Endothelial cell of umbilical vein (primary cell): ENCODE data around the gene FLT4. TPM values are rescaled to one million over a fixed set of nuclear protein-coding genes. Genes with fewer than 3 reads are reported as not detected.

Experiments used
- BruUV-seq: library from RNA; stranded (reverse); fragments of 400-500 nt; replicated peaks from 2 replicates; lab custom pipeline; 2021; lab: Mats Ljungman, UMichigan
- CTCF ChIA-PET: fragments of 300-600, 350-600 bp; sonication (Branson Sonifier 250); formaldehyde crosslinking; loops from one replicate; lab custom pipeline; 2021; ENCODE audit warnings: antibody characterized with exemption, inconsistent platforms; lab: Charles Lee
- POLR2A ChIA-PET: fragments of 300-600, 350-600 bp; sonication (Branson Sonifier 250); formaldehyde crosslinking; loops from one replicate; lab custom pipeline; 2021; ENCODE audit warnings: antibody characterized with exemption, inconsistent platforms; lab: Charles Lee
- DNase-seq: peaks from one replicate; pipeline ENCODE4 v3.0.0-alpha.2; 2011; ENCODE audit warnings: low read depth, low spot score
- FAIRE-seq: peaks from 2 replicates; lab custom pipeline; 2011; peaks lifted over from hg19 to GRCh38; lab: Jason Lieb, UNC
- H2AFZ ChIP-seq: 2 replicates; pipeline ENCODE4 v1.6.0; 2012; ENCODE audit warnings: low read depth, low read length, control low read depth, inconsistent platforms
- H3K27ac ChIP-seq: 2 replicates; pipeline ENCODE4 v1.5.1; 2011; ENCODE audit warnings: low read depth, mild to moderate bottlenecking, control low read depth, low read length, moderate library complexity; ENCODE audit not compliant: insufficient read depth
- H3K27me3 ChIP-seq, 2 experiments: 2 replicates each; pipeline versions ENCODE4 v1.6.0 to v1.6.1; 2011; ENCODE audit warnings: low read length in 2 of 2, mixed read lengths in 1 of 2; ENCODE audit not compliant: control insufficient read depth in 2 of 2, insufficient read depth in 2 of 2
- H3K36me3 ChIP-seq, 2 experiments: 2 replicates in 1 of 2; 3 replicates in 1 of 2; pipeline ENCODE4 v1.5.1; 2011; ENCODE audit warnings: low read length in 2 of 2, mild to moderate bottlenecking in 1 of 2, moderate library complexity in 1 of 2; ENCODE audit not compliant: control insufficient read depth in 2 of 2, insufficient read depth in 2 of 2; ENCODE audit errors: extremely low read depth in 1 of 2
- H3K4me1 ChIP-seq: 3 replicates; pipeline ENCODE4 v1.5.1; 2011; ENCODE audit warnings: mild to moderate bottlenecking, low read length; ENCODE audit not compliant: control insufficient read depth, insufficient read depth; ENCODE audit errors: extremely low read depth
- H3K4me2 ChIP-seq: 2 replicates; pipeline ENCODE4 v1.6.1; 2011; ENCODE audit warnings: low read length, control low read depth, mixed read lengths; ENCODE audit not compliant: insufficient read depth
- H3K4me3 ChIP-seq, 3 experiments: fragments of 200-600 bp in 1 of 3; sonication (generic), shearing (Covaris generic) in 1 of 3; replicated peaks in 1 of 3; 2 replicates each; pipeline ENCODE4 v1.5.1; 2011 to 2016; ENCODE audit warnings: control low read depth in 3 of 3, low read length in 3 of 3, mild to moderate bottlenecking in 2 of 3, inconsistent platforms in 1 of 3, low read depth in 1 of 3, moderate library complexity in 1 of 3; ENCODE audit not compliant: insufficient read depth in 1 of 3
- H3K79me2 ChIP-seq: 2 replicates; pipeline ENCODE4 v1.6.0; 2012; ENCODE audit warnings: low read length, inconsistent platforms; ENCODE audit not compliant: control insufficient read depth, insufficient read depth
- H3K9ac ChIP-seq: replicated peaks from 2 replicates; pipeline ENCODE3; 2011; ENCODE audit warnings: low read length, control low read depth; ENCODE audit not compliant: insufficient read depth; ENCODE audit errors: extremely low read depth
- H3K9me1 ChIP-seq: replicated peaks from 3 replicates; pipeline ENCODE4 v1.6.0; 2011; ENCODE audit warnings: mild to moderate bottlenecking, low read length; ENCODE audit not compliant: control insufficient read depth, insufficient read depth; ENCODE audit errors: extremely low read depth
- H3K9me3 ChIP-seq: replicated peaks from 2 replicates; pipeline ENCODE4 v1.5.1; 2012; ENCODE audit warnings: low read length, inconsistent platforms; ENCODE audit not compliant: control insufficient read depth, insufficient read depth
- H4K20me1 ChIP-seq: replicated peaks from 2 replicates; pipeline ENCODE3; 2011; ENCODE audit warnings: mild to moderate bottlenecking, low read length; ENCODE audit not compliant: control insufficient read depth, insufficient read depth; ENCODE audit errors: extremely low read depth
- EZH2 ChIP-seq: IDR thresholded peaks from 2 replicates; pipeline ENCODE4 v1.6.1; 2012; ENCODE audit warnings: borderline replicate concordance, low read depth, mild to moderate bottlenecking, moderate library complexity, low read length, inconsistent platforms; ENCODE audit not compliant: severe bottlenecking
- FOS ChIP-seq: IDR thresholded peaks from 2 replicates; pipeline ENCODE4 v1.6.1; 2011; ENCODE audit warnings: mild to moderate bottlenecking, low read length, moderate library complexity, borderline replicate concordance; ENCODE audit not compliant: insufficient read depth
- GATA2 ChIP-seq: IDR thresholded peaks from 2 replicates; pipeline ENCODE4 v1.7.0; 2011; ENCODE audit warnings: low read depth, mild to moderate bottlenecking, moderate library complexity, mixed read lengths, low read length; ENCODE audit not compliant: insufficient read length, insufficient read depth
- JUN ChIP-seq: IDR thresholded peaks from 2 replicates; pipeline ENCODE4 v1.6.1; 2011; ENCODE audit warnings: borderline replicate concordance, low read depth; ENCODE audit not compliant: insufficient read length, insufficient read depth
- MAX ChIP-seq: IDR thresholded peaks from 2 replicates; pipeline ENCODE4 v1.6.1; 2011; ENCODE audit not compliant: insufficient read depth, insufficient read length
- MYC ChIP-seq: IDR thresholded peaks from one replicate; pipeline ENCODE4 v1.6.1; 2011; ENCODE audit warnings: mild to moderate bottlenecking, low read depth, low read length
- POLR2A ChIP-seq: IDR thresholded peaks from 2 replicates; pipeline ENCODE4 v1.6.1; 2012; ENCODE audit warnings: low read depth, mild to moderate bottlenecking, control low read depth, low read length
- POLR2AphosphoS5 ChIP-seq: IDR thresholded peaks from 2 replicates; pipeline ENCODE4 v1.6.1; 2012; ENCODE audit warnings: low read depth, mild to moderate bottlenecking, control low read depth, low read length, moderate library complexity; ENCODE audit not compliant: insufficient read depth
- dilution Hi-C: fragments of 300-500 bp; cut with MboI; formaldehyde crosslinking; loops from one replicate; pipeline ENCODE4 v1.15.0; 2019; ENCODE audit warnings: low sequenced_read_pairs; ENCODE audit not compliant: extremely low pct_ligation_motif_present
- intact Hi-C: fragments of 100-400 bp; cut with micrococcal nuclease; formaldehyde crosslinking; loops from one replicate; pipeline ENCODE4 v1.10.0; 2022
- polyA plus RNA-seq, 4 experiments: library from polyadenylated mRNA; depleted of rRNA in 3 of 4; stranded (reverse) in 3 of 4; unstranded in 1 of 4; fragments of >200 nt; gene quantifications; 2 replicates each; pipeline versions ENCODE4 v1.2.1 to v1.2.3, GENCODE V29; 2011 to 2012; ENCODE audit warnings: missing spikeins in 1 of 4
- total RNA-seq: library from RNA; stranded (reverse); gene quantifications from 2 replicates; pipeline ENCODE4 v1.2.3, GENCODE V29; 2021
- TF ChIP-seq, protein P1 (sequence below), 2 donors: IDR thresholded peaks; 1 replicate in 1 of 2; 2 replicates in 1 of 2; pipeline ENCODE4 v1.5.1; 2011; ENCODE audit warnings: low read length in 2 of 2, mild to moderate bottlenecking in 2 of 2, moderate library complexity in 2 of 2, control low read depth in 1 of 2, inconsistent platforms in 1 of 2, low read depth in 1 of 2; ENCODE audit not compliant: insufficient read depth in 1 of 2; ENCODE audit errors: extremely low read depth in 1 of 2

FLT4 gene
- total and polyA plus RNA-seq, 2 donors (not counting 3 experiments of a cell fraction or from before 2014, with no cell fraction given) = 44.4 to 71.5 TPM

- Histone ChIP-seq H3K9me3 (no peaks in the 10 kb centered on the region), H3K4me2 (no peak overlapping the region), H3K27me3 (no peaks in the 10 kb centered on the region), H3K9me1 (no peaks in the 10 kb centered on the region), H4K20me1 (no peaks in the 10 kb centered on the region), H3K27ac (no peak overlapping the region), H3K4me3 (no peak overlapping the region), H2AFZ (no peak overlapping the region), H3K9ac (no peak overlapping the region), H3K79me2 (no peaks in the 10 kb centered on the region), H3K36me3 (peaks cover 0 to 14% of the 10 kb centered on the region in 2 experiments), H3K4me1 (no peaks in the 10 kb centered on the region)
- no peak for DNase-seq
- no TSS peak for BruUV-seq
- intact Hi-C loops (no loop called here), dilution Hi-C loops (no loop called here)
- TF ChIP-seq, protein P1, sequence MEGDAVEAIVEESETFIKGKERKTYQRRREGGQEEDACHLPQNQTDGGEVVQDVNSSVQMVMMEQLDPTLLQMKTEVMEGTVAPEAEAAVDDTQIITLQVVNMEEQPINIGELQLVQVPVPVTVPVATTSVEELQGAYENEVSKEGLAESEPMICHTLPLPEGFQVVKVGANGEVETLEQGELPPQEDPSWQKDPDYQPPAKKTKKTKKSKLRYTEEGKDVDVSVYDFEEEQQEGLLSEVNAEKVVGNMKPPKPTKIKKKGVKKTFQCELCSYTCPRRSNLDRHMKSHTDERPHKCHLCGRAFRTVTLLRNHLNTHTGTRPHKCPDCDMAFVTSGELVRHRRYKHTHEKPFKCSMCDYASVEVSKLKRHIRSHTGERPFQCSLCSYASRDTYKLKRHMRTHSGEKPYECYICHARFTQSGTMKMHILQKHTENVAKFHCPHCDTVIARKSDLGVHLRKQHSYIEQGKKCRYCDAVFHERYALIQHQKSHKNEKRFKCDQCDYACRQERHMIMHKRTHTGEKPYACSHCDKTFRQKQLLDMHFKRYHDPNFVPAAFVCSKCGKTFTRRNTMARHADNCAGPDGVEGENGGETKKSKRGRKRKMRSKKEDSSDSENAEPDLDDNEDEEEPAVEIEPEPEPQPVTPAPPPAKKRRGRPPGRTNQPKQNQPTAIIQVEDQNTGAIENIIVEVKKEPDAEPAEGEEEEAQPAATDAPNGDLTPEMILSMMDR (IDR thresholded peaks at IDR 0.05; ENCODE audit: extremely low read depth in 1 of 2, insufficient read depth in 1 of 2, low read depth in 1 of 2, low read length in 2 of 2) = no peak
- ChIA-PET POLR2A (no interaction called here), CTCF (no interaction called here)
- FAIRE-seq = no peak
These were observed 16.6 kb downstream of the FLT4 start for GRCh38 chr5:180632768-180633167.

GRCh38 chr5:180631549-180632383 is 17.6 kb downstream of the FLT4 start:
- H3K4me3 ChIP-seq = no peak overlapping the region
- DNase-seq (no peak), FAIRE-seq (no peak)
- no peaks in the 10 kb centered on the region for H3K4me1 ChIP-seq
- dilution Hi-C loops = no loop called here
- H3K4me2 ChIP-seq = no peak overlapping the region
- TF ChIP-seq MAX = no peak
- TF ChIP-seq JUN = no peak
- TF ChIP-seq FOS = no peak
- no peak for TF ChIP-seq GATA2
- TF ChIP-seq MYC = no peak
- no peak for TF ChIP-seq EZH2
- TF ChIP-seq, protein P1 (IDR thresholded peaks at IDR 0.05; ENCODE audit: extremely low read depth in 1 of 2, insufficient read depth in 1 of 2, low read depth in 1 of 2, low read length in 2 of 2) = no peak
- no peak for TF ChIP-seq POLR2AphosphoS5
- TF ChIP-seq POLR2A = no peak
- H3K9ac ChIP-seq = no peak overlapping the region
- H3K79me2 ChIP-seq = no peaks in the 10 kb centered on the region
- CTCF ChIA-PET = no interaction called here
- peaks cover 0 to 14% of the 10 kb centered on the region in 2 experiments for H3K36me3 ChIP-seq
- no peaks in the 10 kb centered on the region for H3K9me3 ChIP-seq
- intact Hi-C loops = no loop called here
- no peak overlapping the region for H2AFZ ChIP-seq
- POLR2A ChIA-PET = no interaction called here
- H3K27ac ChIP-seq = no peak overlapping the region
- BruUV-seq = no TSS peak
- H3K27me3 ChIP-seq = no peaks in the 10 kb centered on the region
- no peaks in the 10 kb centered on the region for H4K20me1 ChIP-seq
- no peaks in the 10 kb centered on the region for H3K9me1 ChIP-seq
